SK-N-SH treated with all-trans-retinoic acid at 6 μM for 48 hours (cell line): ENCODE results near the gene CRYBG1.

Source experiments
- ZFP30 ChIP-seq: fragments of 450-650 bp; formaldehyde crosslinking; IDR thresholded peaks from 2 replicates; pipeline ENCODE4 v1.5.0; 2022; ENCODE audit warnings: mild to moderate bottlenecking, moderate library complexity
- TF ChIP-seq, protein P1 (sequence below): fragments of 250-450 bp; sonication (Bioruptor Pico); IDR thresholded peaks from 2 replicates; pipeline ENCODE4 v1.8.0; 2020; ENCODE audit warnings: mild to moderate bottlenecking, moderate library complexity, borderline replicate concordance

DNA sequence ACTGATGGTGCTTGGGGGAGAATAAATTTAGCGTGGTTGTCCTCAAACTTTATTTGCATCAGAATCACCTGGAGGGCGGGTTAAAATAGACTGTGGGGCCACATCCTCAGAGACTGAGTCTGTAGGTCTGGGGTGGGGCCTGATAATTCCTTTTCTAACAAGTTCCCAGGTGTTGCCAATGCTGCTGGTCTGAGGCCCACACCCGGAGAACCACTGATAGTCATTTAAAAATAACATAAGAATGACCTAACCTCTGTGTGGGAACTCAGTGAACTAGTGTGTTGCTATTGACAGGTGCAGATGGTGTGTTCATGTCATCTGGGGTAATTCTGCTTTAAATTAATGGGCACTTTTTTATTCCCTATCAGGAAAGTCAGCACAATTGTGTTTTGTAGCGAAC is 204.0 kb downstream of the CRYBG1 start:
- TF ChIP-seq, protein P1, sequence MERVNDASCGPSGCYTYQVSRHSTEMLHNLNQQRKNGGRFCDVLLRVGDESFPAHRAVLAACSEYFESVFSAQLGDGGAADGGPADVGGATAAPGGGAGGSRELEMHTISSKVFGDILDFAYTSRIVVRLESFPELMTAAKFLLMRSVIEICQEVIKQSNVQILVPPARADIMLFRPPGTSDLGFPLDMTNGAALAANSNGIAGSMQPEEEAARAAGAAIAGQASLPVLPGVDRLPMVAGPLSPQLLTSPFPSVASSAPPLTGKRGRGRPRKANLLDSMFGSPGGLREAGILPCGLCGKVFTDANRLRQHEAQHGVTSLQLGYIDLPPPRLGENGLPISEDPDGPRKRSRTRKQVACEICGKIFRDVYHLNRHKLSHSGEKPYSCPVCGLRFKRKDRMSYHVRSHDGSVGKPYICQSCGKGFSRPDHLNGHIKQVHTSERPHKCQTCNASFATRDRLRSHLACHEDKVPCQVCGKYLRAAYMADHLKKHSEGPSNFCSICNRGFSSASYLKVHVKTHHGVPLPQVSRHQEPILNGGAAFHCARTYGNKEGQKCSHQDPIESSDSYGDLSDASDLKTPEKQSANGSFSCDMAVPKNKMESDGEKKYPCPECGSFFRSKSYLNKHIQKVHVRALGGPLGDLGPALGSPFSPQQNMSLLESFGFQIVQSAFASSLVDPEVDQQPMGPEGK (CRISPR knock-in tag) = no peak
- no peak for TF ChIP-seq ZFP30
